Endothelial cell of umbilical vein (primary cell): ENCODE data around the gene CCRL2.

ENCODE experiments used
- EZH2 ChIP-seq: IDR thresholded peaks from 2 replicates; pipeline ENCODE4 v1.6.1; 2012; ENCODE audit warnings: borderline replicate concordance, low read depth, mild to moderate bottlenecking, moderate library complexity, low read length, inconsistent platforms; ENCODE audit not compliant: severe bottlenecking
- JUN ChIP-seq: IDR thresholded peaks from 2 replicates; pipeline ENCODE4 v1.6.1; 2011; ENCODE audit warnings: borderline replicate concordance, low read depth; ENCODE audit not compliant: insufficient read length, insufficient read depth
- MAX ChIP-seq: IDR thresholded peaks from 2 replicates; pipeline ENCODE4 v1.6.1; 2011; ENCODE audit not compliant: insufficient read depth, insufficient read length
- POLR2A ChIP-seq: IDR thresholded peaks from 2 replicates; pipeline ENCODE4 v1.6.1; 2012; ENCODE audit warnings: low read depth, mild to moderate bottlenecking, control low read depth, low read length
- POLR2AphosphoS5 ChIP-seq: IDR thresholded peaks from 2 replicates; pipeline ENCODE4 v1.6.1; 2012; ENCODE audit warnings: low read depth, mild to moderate bottlenecking, control low read depth, low read length, moderate library complexity; ENCODE audit not compliant: insufficient read depth
- TF ChIP-seq, protein P1 (sequence below), 2 donors: IDR thresholded peaks; 1 replicate in 1 of 2; 2 replicates in 1 of 2; pipeline ENCODE4 v1.5.1; 2011; ENCODE audit warnings: low read length in 2 of 2, mild to moderate bottlenecking in 2 of 2, moderate library complexity in 2 of 2, control low read depth in 1 of 2, inconsistent platforms in 1 of 2, low read depth in 1 of 2; ENCODE audit not compliant: insufficient read depth in 1 of 2; ENCODE audit errors: extremely low read depth in 1 of 2

GRCh38 chr3:46414739-46415138, 7.7 kb downstream of the CCRL2 start:
- TF ChIP-seq, protein P1, sequence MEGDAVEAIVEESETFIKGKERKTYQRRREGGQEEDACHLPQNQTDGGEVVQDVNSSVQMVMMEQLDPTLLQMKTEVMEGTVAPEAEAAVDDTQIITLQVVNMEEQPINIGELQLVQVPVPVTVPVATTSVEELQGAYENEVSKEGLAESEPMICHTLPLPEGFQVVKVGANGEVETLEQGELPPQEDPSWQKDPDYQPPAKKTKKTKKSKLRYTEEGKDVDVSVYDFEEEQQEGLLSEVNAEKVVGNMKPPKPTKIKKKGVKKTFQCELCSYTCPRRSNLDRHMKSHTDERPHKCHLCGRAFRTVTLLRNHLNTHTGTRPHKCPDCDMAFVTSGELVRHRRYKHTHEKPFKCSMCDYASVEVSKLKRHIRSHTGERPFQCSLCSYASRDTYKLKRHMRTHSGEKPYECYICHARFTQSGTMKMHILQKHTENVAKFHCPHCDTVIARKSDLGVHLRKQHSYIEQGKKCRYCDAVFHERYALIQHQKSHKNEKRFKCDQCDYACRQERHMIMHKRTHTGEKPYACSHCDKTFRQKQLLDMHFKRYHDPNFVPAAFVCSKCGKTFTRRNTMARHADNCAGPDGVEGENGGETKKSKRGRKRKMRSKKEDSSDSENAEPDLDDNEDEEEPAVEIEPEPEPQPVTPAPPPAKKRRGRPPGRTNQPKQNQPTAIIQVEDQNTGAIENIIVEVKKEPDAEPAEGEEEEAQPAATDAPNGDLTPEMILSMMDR (IDR thresholded peaks at IDR 0.05; ENCODE audit: extremely low read depth in 1 of 2, insufficient read depth in 1 of 2, low read depth in 1 of 2, low read length in 2 of 2), result no peak
- no peak for TF ChIP-seq POLR2AphosphoS5
- no peak for TF ChIP-seq JUN
- TF ChIP-seq MAX, result no peak
- TF ChIP-seq POLR2A, result no peak
- no peak for TF ChIP-seq EZH2
